BE2C (cell line): Measurements from ENCODE around the gene ADD2.

ENCODE experiments used
- DNase-seq: peaks from one replicate; pipeline ENCODE4 v3.0.0-alpha.2; 2020
- H3K27me3 ChIP-seq: fragments of 250-450 bp; sonication (Bioruptor Pico); 2 replicates; pipeline ENCODE4 v1.5.1; 2020; ENCODE audit warnings: mild to moderate bottlenecking
- H3K36me3 ChIP-seq: fragments of 250-450 bp; sonication (Bioruptor Pico); 2 replicates; pipeline ENCODE4 v1.5.1; 2020; ENCODE audit warnings: mild to moderate bottlenecking
- H3K4me1 ChIP-seq: fragments of 250-450 bp; sonication (Bioruptor Pico); 2 replicates; pipeline ENCODE4 v1.5.1; 2020
- H3K4me3 ChIP-seq: 2 replicates; pipeline ENCODE4 v1.5.1; 2011; ENCODE audit warnings: low read depth, low read length
- H3K9me3 ChIP-seq: fragments of 250-450 bp; sonication (Bioruptor Pico); 2 replicates; pipeline ENCODE4 v1.5.1; 2020
- TF ChIP-seq, protein P1 (sequence below): IDR thresholded peaks from 2 replicates; pipeline ENCODE4 v1.5.1; 2012; ENCODE audit warnings: mild to moderate bottlenecking, low read depth, low read length

ADD2 gene

DNA sequence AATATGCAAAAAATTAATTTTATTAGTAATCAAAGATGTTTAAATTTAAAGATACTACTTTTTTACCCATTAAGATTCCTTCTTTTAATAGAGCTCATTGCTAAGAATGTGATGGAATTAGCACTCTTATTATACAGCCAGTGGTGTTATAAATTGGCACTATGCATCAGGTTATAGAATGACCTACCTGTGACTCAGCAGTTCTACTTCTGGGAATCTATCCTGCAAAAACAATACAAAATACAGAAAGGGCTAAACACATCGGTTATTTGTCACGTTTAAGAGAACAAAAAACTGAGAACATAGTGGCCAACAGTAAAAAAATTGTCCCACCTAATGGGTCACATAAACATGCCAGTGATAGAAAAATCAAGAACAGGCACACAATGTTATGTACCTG, 9.4 kb upstream of the ADD2 start:
- Histone ChIP-seq H3K27me3 (no peaks in the 10 kb centered on the region), H3K36me3 (no peaks in the 10 kb centered on the region), H3K4me3 (no peak overlapping the region), H3K4me1 (no peaks in the 10 kb centered on the region), H3K9me3 (no peaks in the 10 kb centered on the region)
- TF ChIP-seq, protein P1, sequence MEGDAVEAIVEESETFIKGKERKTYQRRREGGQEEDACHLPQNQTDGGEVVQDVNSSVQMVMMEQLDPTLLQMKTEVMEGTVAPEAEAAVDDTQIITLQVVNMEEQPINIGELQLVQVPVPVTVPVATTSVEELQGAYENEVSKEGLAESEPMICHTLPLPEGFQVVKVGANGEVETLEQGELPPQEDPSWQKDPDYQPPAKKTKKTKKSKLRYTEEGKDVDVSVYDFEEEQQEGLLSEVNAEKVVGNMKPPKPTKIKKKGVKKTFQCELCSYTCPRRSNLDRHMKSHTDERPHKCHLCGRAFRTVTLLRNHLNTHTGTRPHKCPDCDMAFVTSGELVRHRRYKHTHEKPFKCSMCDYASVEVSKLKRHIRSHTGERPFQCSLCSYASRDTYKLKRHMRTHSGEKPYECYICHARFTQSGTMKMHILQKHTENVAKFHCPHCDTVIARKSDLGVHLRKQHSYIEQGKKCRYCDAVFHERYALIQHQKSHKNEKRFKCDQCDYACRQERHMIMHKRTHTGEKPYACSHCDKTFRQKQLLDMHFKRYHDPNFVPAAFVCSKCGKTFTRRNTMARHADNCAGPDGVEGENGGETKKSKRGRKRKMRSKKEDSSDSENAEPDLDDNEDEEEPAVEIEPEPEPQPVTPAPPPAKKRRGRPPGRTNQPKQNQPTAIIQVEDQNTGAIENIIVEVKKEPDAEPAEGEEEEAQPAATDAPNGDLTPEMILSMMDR, result no peak
- DNase-seq, result no peak

GRCh38 chr2:70776266-70776665, 8.3 kb upstream of the ADD2 start:
- Histone ChIP-seq H3K4me1 (no peaks in the 10 kb centered on the region), H3K27me3 (no peaks in the 10 kb centered on the region)

DNA sequence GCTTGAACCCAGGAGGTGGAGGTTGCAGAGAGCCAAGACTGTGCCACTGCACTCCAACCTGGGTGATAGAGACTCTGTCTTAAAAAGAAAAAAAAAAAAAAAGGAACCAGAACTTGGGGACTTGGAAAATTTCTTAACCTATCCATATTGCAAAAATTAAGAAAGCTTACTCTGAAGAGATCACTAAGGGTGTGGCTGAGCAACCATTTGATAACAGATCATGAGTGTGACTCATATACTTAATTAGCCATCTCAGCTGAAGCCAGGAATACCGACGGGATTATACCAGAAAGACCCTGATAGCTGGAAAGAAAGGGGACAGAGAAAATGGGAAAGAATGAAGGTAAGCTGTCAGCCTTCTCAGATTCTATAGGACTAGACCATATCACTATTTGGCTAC, 7.1 kb upstream of the ADD2 start:
- DNase-seq, result no peak
- Histone ChIP-seq H3K9me3 (no peaks in the 10 kb centered on the region), H3K36me3 (no peaks in the 10 kb centered on the region), H3K4me3 (no peak overlapping the region), H3K4me1 (no peaks in the 10 kb centered on the region), H3K27me3 (no peaks in the 10 kb centered on the region)
- TF ChIP-seq, protein P1, result no peak

More at GRCh38 chr2:70776266-70776665, 8.3 kb upstream of the ADD2 start:
- TF ChIP-seq, protein P1, result no peak
- no peak for DNase-seq
- Histone ChIP-seq H3K4me3 (no peak overlapping the region), H3K9me3 (no peaks in the 10 kb centered on the region), H3K36me3 (no peaks in the 10 kb centered on the region)

DNA sequence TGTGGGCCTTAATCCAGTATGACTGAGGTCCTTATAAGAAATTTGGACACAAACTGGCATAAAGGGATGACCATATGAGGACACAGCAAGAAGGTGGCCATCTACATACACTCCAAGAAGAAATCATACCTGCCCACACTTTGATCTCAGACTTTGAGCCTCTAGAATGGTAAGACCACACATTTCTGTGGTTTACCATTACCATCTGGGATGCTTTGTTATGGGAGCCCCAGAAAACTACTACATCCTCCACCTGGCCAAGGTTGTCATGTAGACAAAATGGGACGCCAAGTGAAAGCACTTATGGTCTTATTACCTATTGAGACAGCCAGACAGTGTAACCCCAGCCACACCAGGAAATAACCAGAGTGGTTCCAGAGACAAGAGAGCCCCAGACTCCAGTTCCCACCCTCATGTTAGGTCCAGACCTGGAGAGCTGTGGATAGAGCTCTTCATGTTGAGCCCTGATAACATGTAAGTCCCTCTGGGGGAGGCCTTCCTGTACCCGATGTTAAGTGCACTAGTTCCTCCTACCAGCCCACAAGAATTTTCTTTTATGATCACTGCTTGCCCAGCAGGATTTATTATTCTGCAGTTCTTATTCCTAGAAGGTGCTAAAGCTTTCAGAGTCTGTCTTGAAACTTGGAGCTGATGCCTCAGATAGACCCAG, 4.6 kb upstream of the ADD2 start:
- no peaks in the 10 kb centered on the region for H3K36me3 ChIP-seq

GRCh38 chr2:70771446-70771845, 3.4 kb upstream of the ADD2 start:
- no peak for DNase-seq
- H3K4me1 ChIP-seq, result no peaks in the 10 kb centered on the region
- TF ChIP-seq, protein P1, result no peak

More for the DNA sequence above, 4.6 kb upstream of the ADD2 start:
- Histone ChIP-seq H3K4me1 (no peaks in the 10 kb centered on the region), H3K9me3 (no peaks in the 10 kb centered on the region), H3K27me3 (no peaks in the 10 kb centered on the region), H3K4me3 (no peak overlapping the region)
- TF ChIP-seq, protein P1, result no peak
- no peak for DNase-seq

GRCh38 chr2:70769450-70769849, 1.4 kb upstream of the ADD2 start:
- no peaks in the 10 kb centered on the region for H3K27me3 ChIP-seq
- no peak for DNase-seq
- no peak overlapping the region for H3K4me3 ChIP-seq
- H3K4me1 ChIP-seq, result no peaks in the 10 kb centered on the region
- TF ChIP-seq, protein P1, result no peak
- no peaks in the 10 kb centered on the region for H3K36me3 ChIP-seq
- no peaks in the 10 kb centered on the region for H3K9me3 ChIP-seq

More at GRCh38 chr2:70771446-70771845, 3.4 kb upstream of the ADD2 start:
- Histone ChIP-seq H3K36me3 (no peaks in the 10 kb centered on the region), H3K27me3 (no peaks in the 10 kb centered on the region), H3K9me3 (no peaks in the 10 kb centered on the region), H3K4me3 (no peak overlapping the region)
